ENCODE measurements around the gene SSX3. TPM values are rescaled to one million over a fixed set of nuclear protein-coding genes. Genes with fewer than 3 reads are reported as not detected.
"Not testable (repeated sequence)": the region's sequence is repeated elsewhere in the genome, so short reads cannot be mapped to it uniquely, and the experiment has no call there.

The SSX3 gene
- total and polyA plus RNA-seq, 10 of the 15 experiments (the other 5 are each of a cell fraction or from before 2014, with no cell fraction given) = not detected

DNA sequence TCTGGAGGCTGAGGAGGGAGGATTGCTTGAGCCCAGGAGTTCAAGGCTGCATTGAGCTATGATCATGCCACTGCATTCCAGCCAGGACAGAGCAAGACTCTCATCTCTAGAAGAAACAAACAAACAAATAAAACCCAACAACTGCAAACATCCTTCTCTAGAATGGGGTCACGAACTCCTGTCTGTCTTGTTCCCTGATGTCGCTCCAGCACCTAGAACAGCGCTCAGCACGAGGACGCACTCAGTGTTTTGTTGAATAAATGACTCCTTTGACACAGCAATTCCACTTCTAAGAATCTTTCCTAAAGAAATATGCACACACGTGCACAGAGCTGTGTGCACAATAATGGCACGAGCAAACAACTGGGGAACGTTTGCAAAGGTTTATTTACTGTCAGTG is 10.4 kb downstream of the SSX3 start:
- CTCF ChIA-PET; RAD21 ChIA-PET (ENCODE audit: unreplicated experiment): not testable (repeated sequence)

DNA sequence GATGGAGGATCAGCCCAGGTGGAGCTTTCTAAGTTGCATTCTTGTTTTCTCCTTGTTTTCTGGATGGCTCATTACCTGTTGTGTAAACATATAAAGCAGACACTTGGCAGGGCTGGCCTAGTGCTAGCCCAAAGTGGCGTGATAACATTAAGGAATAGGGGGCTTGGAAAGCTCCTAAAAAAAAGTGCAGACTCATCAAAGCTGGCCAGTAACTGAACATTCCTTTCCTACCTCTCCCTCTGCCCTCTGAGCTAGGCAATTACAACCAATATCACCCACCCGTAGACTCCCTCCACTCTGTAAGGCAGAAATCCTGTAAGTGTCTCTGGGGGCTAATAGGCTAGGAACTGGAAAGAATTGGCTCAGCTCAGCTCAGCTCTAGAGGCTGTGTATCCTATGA is 42.5 kb downstream of the SSX3 start:
- H3K36me3 ChIP-seq (ENCODE audit: control insufficient read depth in 2 of 2, insufficient read depth in 2 of 2, low read length in 1 of 2); H2AFZ ChIP-seq (ENCODE audit: control insufficient read depth, low read depth, low read length); H3K9me3 ChIP-seq (replicated peaks; ENCODE audit: control insufficient read depth, insufficient read depth, low read length); BruUV-seq (replicated peaks); H4K20me1 ChIP-seq (ENCODE audit: control insufficient read depth, insufficient read depth); H3K27ac ChIP-seq (ENCODE audit: control insufficient read depth, insufficient read depth); H3K27me3 ChIP-seq (replicated peaks in 1 of 2; ENCODE audit: control insufficient read depth in 2 of 2, insufficient read depth in 2 of 2, low read length in 1 of 2); CTCF ChIA-PET; H3K79me2 ChIP-seq (ENCODE audit: control insufficient read depth, insufficient read depth, low read length); POLR2A ChIA-PET; H3K4me2 ChIP-seq (ENCODE audit: control insufficient read depth, insufficient read depth); SMC1A ChIA-PET (ENCODE audit: uncharacterized antibody, unreplicated experiment); RAD21 ChIA-PET (ENCODE audit: unreplicated experiment); H3K4me3 ChIP-seq; H3K9ac ChIP-seq (ENCODE audit: control insufficient read depth, insufficient read depth, low read length); FAIRE-seq; DNase-seq (ENCODE audit: low read depth, low spot score); intact Hi-C loops (cut with micrococcal nuclease; ENCODE audit: unreplicated experiment); H3K4me1 ChIP-seq (ENCODE audit: control insufficient read depth, insufficient read depth, low read length); ATAC-seq: not testable (repeated sequence)
- in situ Hi-C loops (cut with MboI) = loop anchor here (25.0 kb wide), 1 partner anchor 123 kb away; no protein-coding TSS in a partner anchor
- WGBS (ENCODE audit: insufficient coverage, insufficient replicate concordance, low lambda C conversion rate, missing lambda C conversion rate) = 28% methylated on average over 2 of the region's 2 CpGs

More for the DNA sequence above, 10.4 kb downstream of the SSX3 start:
- H3K9ac ChIP-seq (ENCODE audit: control insufficient read depth, insufficient read depth, low read length); H3K36me3 ChIP-seq (ENCODE audit: control insufficient read depth in 2 of 2, insufficient read depth in 2 of 2, low read length in 1 of 2); H3K27me3 ChIP-seq (replicated peaks in 1 of 2; ENCODE audit: control insufficient read depth in 2 of 2, insufficient read depth in 2 of 2, low read length in 1 of 2); in situ Hi-C loops (cut with MboI); DNase-seq (ENCODE audit: low read depth, low spot score); BruUV-seq (replicated peaks); H2AFZ ChIP-seq (ENCODE audit: control insufficient read depth, low read depth, low read length); H3K27ac ChIP-seq (ENCODE audit: control insufficient read depth, insufficient read depth); H3K79me2 ChIP-seq (ENCODE audit: control insufficient read depth, insufficient read depth, low read length); H3K4me3 ChIP-seq; FAIRE-seq; intact Hi-C loops (cut with micrococcal nuclease; ENCODE audit: unreplicated experiment); H3K4me1 ChIP-seq (ENCODE audit: control insufficient read depth, insufficient read depth, low read length); ATAC-seq; H4K20me1 ChIP-seq (ENCODE audit: control insufficient read depth, insufficient read depth); POLR2A ChIA-PET; SMC1A ChIA-PET (ENCODE audit: uncharacterized antibody, unreplicated experiment); H3K4me2 ChIP-seq (ENCODE audit: control insufficient read depth, insufficient read depth); H3K9me3 ChIP-seq (replicated peaks; ENCODE audit: control insufficient read depth, insufficient read depth, low read length): not testable (repeated sequence)
- WGBS (ENCODE audit: insufficient coverage, insufficient replicate concordance, low lambda C conversion rate, missing lambda C conversion rate) = 36% methylated on average over 8 of the region's 8 CpGs

DNA sequence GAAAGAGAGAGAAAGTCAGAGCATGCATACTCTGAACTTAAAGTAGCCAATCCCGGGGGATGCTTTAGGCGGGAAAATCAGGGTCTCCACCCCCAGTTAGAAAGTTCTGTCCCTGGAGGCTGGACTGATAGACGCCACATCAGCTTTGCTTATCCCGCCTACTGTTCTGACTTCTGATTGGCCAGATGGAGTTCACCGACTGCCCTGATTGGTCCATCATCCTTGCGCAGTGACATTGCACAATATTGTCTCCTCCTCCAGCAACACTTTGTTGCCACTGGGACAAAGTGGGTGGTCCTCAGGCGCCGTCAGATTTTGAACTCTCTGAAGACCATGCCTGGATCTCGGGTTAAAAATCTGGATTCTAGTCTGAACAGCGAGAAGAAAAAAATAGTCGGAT is 50.3 kb downstream of the SSX3 start:
- ChIA-PET SMC1A (ENCODE audit: uncharacterized antibody, unreplicated experiment) (no interaction called here), RAD21 (ENCODE audit: unreplicated experiment) (no interaction called here), CTCF (no interaction called here), POLR2A (interaction anchor here (0.5 kb wide), 1 partner anchor 200 kb away, joined by 4 read pairs; no protein-coding TSS in a partner anchor)
- H3K27ac ChIP-seq (ENCODE audit: control insufficient read depth, insufficient read depth) = no peak overlapping the region
- FAIRE-seq = no peak
- no peaks in the 10 kb centered on the region for H3K4me1 ChIP-seq (ENCODE audit: control insufficient read depth, insufficient read depth, low read length)
- H3K4me3 ChIP-seq = no peak overlapping the region
- H4K20me1 ChIP-seq (ENCODE audit: control insufficient read depth, insufficient read depth) = no peaks in the 10 kb centered on the region
- H3K9me3 ChIP-seq (replicated peaks; ENCODE audit: control insufficient read depth, insufficient read depth, low read length) = no peaks in the 10 kb centered on the region
- BruUV-seq (replicated peaks) = no TSS peak
- intact Hi-C loops (cut with micrococcal nuclease; ENCODE audit: unreplicated experiment) (no loop called here), in situ Hi-C loops (cut with MboI) (loop anchor here (25.0 kb wide), 1 partner anchor 131 kb away; no protein-coding TSS in a partner anchor)
- no peak overlapping the region for H3K4me2 ChIP-seq (ENCODE audit: control insufficient read depth, insufficient read depth)
- ATAC-seq = no peak
- H3K36me3 ChIP-seq (ENCODE audit: control insufficient read depth in 2 of 2, insufficient read depth in 2 of 2, low read length in 1 of 2) = no peaks in the 10 kb centered on the region
- no peaks in the 10 kb centered on the region for H3K27me3 ChIP-seq (replicated peaks in 1 of 2; ENCODE audit: control insufficient read depth in 2 of 2, insufficient read depth in 2 of 2, low read length in 1 of 2)
- no peak overlapping the region for H2AFZ ChIP-seq (ENCODE audit: control insufficient read depth, low read depth, low read length)
- 59% methylated on average over 11 of the region's 11 CpGs for WGBS (ENCODE audit: insufficient coverage, insufficient replicate concordance, low lambda C conversion rate, missing lambda C conversion rate)
- no peaks in the 10 kb centered on the region for H3K79me2 ChIP-seq (ENCODE audit: control insufficient read depth, insufficient read depth, low read length)
- no peak for DNase-seq (ENCODE audit: low read depth, low spot score)
- no peak overlapping the region for H3K9ac ChIP-seq (ENCODE audit: control insufficient read depth, insufficient read depth, low read length)
- TF ChIP-seq CHD2 (IDR thresholded peaks at IDR 0.05; ENCODE audit: borderline replicate concordance, low read depth, low read length) = no peak
- TF ChIP-seq MEF2A (IDR thresholded peaks at IDR 0.05; ENCODE audit: insufficient read depth, low read depth, low read length) = no peak
- TF ChIP-seq ZNF217 (IDR thresholded peaks at IDR 0.05) = no peak
- TF ChIP-seq RELA (IDR thresholded peaks at IDR 0.05; ENCODE audit: borderline replicate concordance, partially characterized antibody) = no peak
- TF ChIP-seq BRCA1 (IDR thresholded peaks at IDR 0.05; ENCODE audit: low read depth, low read length) = no peak
- TF ChIP-seq, protein P1, sequence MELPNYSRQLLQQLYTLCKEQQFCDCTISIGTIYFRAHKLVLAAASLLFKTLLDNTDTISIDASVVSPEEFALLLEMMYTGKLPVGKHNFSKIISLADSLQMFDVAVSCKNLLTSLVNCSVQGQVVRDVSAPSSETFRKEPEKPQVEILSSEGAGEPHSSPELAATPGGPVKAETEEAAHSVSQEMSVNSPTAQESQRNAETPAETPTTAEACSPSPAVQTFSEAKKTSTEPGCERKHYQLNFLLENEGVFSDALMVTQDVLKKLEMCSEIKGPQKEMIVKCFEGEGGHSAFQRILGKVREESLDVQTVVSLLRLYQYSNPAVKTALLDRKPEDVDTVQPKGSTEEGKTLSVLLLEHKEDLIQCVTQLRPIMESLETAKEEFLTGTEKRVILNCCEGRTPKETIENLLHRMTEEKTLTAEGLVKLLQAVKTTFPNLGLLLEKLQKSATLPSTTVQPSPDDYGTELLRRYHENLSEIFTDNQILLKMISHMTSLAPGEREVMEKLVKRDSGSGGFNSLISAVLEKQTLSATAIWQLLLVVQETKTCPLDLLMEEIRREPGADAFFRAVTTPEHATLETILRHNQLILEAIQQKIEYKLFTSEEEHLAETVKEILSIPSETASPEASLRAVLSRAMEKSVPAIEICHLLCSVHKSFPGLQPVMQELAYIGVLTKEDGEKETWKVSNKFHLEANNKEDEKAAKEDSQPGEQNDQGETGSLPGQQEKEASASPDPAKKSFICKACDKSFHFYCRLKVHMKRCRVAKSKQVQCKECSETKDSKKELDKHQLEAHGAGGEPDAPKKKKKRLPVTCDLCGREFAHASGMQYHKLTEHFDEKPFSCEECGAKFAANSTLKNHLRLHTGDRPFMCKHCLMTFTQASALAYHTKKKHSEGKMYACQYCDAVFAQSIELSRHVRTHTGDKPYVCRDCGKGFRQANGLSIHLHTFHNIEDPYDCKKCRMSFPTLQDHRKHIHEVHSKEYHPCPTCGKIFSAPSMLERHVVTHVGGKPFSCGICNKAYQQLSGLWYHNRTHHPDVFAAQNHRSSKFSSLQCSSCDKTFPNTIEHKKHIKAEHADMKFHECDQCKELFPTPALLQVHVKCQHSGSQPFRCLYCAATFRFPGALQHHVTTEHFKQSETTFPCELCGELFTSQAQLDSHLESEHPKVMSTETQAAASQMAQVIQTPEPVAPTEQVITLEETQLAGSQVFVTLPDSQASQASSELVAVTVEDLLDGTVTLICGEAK (IDR thresholded peaks at IDR 0.05; ENCODE audit: borderline replicate concordance) = no peak
